Cardiac septum (tissue), 1 donor: Measurements from ENCODE around the gene FOXK2. TPM values are rescaled to one million over a fixed set of nuclear protein-coding genes. Genes with fewer than 3 reads are reported as not detected.
"Not testable (repeated sequence)": the region's sequence is repeated elsewhere in the genome, so short reads cannot be mapped to it uniquely, and the experiment has no call there.

Experiments used
- DNase-seq: peaks from one replicate; pipeline ENCODE4 v3.0.0-alpha.2; 2020; ENCODE audit warnings: low spot score
- intact Hi-C: fragments of 100-400 bp; cut with DNase I; formaldehyde crosslinking; loops from one replicate; pipeline ENCODE4 v1.14.0; 2022
- total RNA-seq: library from RNA; stranded (reverse); fragmentation: NEBNext Ultra II Directional; extraction: Animal tissue kit (Norgen Biotek cat#: 25700); gene quantifications from one replicate; pipeline ENCODE4 v1.2.1, GENCODE V29; 2021
- donor health status: DM: no; HTN: no; CAD: no.

Gene FOXK2
- total RNA-seq, 1 donor from 2014 or later, result 40.2 TPM

DNA sequence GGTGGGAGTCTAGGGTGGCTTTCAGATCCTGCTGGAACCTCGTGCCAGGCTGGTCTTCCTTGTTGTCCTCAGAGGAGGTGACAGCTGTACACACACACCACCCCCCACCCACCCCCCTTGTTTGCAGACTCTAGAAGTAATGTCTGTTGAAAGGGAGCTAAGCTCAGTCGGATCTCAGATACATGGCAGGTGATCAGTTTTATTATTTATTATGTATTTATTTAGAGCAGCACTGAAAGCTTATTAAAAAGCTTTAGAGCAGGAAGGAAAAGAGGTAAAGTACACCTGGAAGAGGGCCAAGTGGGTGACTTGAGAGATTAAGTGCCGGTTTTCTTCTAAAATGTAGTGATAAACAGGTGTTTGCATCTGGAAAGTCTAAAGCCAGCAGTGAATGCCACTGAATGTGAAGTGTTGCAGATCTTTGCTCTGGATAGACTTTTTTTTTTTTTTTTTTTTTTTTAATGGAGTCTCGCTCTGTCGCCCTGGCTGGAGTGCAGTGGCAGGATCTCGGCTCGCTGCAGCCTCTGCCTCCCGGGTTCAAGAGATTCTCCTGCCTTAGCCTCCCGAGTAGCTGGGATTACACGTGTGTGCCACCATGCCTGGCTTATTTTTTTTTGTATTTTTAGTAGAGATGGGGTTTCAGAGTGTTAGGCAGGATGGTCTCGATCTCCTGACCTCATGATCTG lies 40.2 kb downstream of the FOXK2 start:
- intact Hi-C loops, result no loop called here
- no peak for DNase-seq

GRCh38 chr17:82560252-82560642 lies 40.7 kb downstream of the FOXK2 start:
- intact Hi-C loops, result no loop called here
- DNase-seq, result no peak

- no peak for DNase-seq
- intact Hi-C loops, result no loop called here
Observed at GRCh38 chr17:82560802-82561428, 41.4 kb downstream of the FOXK2 start.

DNA sequence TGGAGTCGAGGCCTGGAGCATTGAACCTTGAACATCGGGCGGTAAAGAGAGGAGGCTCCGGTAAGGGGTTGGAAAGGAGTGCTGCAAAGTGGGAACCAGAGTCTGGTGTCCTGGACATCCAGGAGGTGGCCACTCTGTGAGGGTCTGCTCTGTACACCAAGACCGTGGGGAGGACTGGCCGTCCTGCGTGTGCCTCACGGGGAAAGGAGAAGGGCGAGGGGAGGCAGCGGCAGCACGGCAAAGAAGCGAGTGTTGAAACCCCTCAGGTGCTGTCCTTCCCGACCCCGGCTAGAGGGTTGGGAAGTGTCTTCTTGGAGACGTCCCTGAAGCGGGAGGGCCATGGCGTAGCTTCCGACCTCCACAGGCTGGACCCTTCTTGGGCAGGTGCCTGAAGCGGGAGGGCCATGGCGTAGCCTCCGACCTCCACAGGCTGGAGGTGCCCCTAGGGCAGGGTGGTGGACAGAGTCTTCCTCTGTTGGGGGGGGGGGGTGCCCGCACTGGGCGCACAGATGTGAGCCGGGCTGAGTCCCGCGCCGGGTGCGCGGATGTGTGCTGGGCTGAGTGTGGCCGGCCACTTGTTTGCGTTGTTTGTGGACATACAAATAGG lies 42.0 kb downstream of the FOXK2 start:
- no peak for DNase-seq
- intact Hi-C loops, result no loop called here

- intact Hi-C loops, DNase-seq: not testable (repeated sequence)
Observed at GRCh38 chr17:82562718-82563220, 43.2 kb downstream of the FOXK2 start.

- no peak for DNase-seq
Observed at GRCh38 chr17:82563318-82563717, 43.8 kb downstream of the FOXK2 start.

DNA sequence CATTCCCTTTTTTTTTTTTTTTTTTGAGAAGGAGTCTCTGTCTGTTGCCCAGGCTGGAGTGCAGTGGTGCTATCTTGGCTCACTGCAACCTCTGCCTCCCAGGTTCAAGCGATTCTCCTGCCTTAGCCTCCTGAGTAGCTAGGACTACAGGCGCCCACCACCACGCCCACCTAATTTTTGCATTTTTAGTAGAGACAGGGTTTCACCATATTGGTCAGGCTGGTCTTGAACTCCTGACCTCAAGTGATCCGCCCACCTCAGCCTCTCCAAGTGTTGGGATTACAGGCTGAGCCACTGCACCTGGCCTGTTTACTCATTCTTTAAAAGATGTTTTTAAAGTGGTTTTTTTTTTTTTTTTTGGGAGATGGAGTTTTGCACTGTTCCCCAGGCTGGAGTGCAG lies 44.2 kb downstream of the FOXK2 start:
- intact Hi-C loops, DNase-seq: not testable (repeated sequence)

More at GRCh38 chr17:82563318-82563717, 43.8 kb downstream of the FOXK2 start:
- intact Hi-C loops, result no loop called here

DNA sequence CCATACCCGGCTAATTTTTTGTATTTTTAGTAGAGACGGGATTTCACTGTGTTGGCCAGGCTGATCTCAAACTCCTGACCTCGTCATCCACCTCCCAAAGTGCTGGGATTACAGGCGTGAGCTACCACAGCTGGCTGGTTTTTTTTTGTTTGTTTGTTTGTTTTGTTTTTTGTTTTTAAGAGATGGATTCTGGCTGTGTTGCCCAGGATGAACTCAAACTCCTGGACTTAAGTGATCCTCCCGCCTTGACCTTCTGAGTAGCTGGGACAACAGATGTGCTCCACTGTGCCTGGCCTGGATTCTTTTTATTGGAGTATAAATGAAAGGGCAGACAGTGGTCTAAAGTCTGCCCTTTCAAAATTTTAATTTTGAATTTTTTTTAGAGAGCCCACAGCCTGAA lies 44.7 kb downstream of the FOXK2 start:
- DNase-seq, result no peak
- intact Hi-C loops, result no loop called here

GRCh38 chr17:82565551-82565950 lies 46.0 kb downstream of the FOXK2 start:
- intact Hi-C loops, result no loop called here
- no peak for DNase-seq

- intact Hi-C loops, result no loop called here
- no peak for DNase-seq
Observed at GRCh38 chr17:82566129-82566960, 46.8 kb downstream of the FOXK2 start.

DNA sequence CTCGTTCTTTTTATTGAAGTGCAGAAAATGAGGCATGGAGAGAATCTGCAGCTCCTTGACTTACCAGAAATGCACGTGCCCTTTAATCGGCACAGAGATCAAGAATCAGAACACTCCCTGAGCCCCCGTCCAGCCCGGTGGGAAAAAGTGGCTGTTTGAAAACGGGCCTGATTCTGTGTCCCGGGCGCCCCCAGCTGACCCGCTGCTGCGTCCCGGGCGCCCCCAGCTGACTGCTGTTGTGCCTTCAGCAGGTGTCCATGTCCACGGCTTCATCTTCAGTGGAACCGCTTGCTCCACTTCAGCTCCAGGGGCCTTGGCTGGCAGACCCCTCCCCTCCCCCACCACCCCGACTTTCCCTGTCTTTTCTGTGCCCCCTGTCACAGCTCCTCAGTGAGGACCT lies 47.8 kb downstream of the FOXK2 start:
- intact Hi-C loops, result no loop called here
- DNase-seq, result no peak

- DNase-seq, result no peak
- intact Hi-C loops, result no loop called here
Observed at GRCh38 chr17:82568997-82569393, 49.5 kb downstream of the FOXK2 start.

GRCh38 chr17:82569621-82570020 lies 50.1 kb downstream of the FOXK2 start:
- no peak for DNase-seq
- intact Hi-C loops, result no loop called here

DNA sequence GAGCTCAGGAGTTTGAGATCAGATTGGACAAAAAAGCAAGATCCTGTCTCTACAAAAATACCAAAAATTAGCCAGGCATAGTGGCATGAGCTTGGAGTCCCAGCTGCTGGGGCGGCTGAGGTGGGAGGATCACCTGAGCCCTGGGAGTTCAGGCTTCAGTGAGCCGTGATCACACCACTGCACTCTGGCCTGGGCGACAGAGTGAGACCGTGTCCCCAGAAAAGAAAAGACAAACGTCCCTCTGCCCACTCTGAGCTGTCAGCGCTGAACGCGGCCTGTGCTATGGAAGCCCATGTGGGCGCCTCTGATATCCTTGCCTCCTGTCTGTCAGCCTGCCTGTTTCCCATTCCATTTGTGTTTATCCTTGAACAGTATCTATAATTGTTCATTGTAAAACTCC lies 50.7 kb downstream of the FOXK2 start:
- no peak for DNase-seq
- intact Hi-C loops, result no loop called here

DNA sequence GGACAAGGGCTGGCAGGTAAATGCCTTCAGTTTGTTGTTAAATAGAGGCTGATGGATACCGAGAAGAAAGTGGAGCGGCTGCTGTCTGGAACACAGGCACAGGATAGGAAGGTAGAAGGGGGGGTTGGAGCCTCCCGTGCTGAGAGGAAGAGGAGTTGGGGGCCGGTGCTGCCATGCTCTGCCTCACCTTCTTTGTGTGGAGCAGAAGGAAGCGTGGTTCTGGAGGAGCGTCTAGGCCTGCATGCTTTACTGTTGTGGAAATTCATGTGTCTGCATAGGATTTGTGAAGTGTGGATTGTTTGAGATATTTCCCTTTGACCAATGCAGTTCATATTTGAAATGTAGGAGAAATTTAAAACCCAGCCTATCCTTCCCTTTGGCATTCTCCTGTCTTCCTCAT lies 52.3 kb downstream of the FOXK2 start:
- DNase-seq, result no peak
- intact Hi-C loops, result no loop called here

DNA sequence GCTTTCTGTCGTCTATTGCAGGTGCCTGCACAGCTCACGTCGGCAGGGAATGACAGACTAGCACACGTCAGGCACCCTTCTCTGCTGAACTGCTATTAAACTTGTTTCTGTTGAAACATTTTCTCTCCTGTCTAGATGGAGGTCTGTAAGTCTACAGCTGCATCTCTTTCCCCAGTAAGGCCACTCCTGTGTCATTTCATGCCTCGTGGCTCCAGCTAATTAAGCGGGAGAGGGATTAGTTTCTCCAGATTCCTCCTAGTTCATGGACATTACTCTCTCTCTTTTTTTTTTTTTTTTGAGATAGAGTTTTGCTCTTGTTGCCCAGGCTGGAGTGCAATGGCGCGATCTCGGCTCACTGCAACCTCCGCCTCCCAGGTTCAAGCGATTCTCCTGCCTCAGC lies 54.5 kb downstream of the FOXK2 start:
- DNase-seq, result no peak
- intact Hi-C loops, result no loop called here

- DNase-seq, intact Hi-C loops: not testable (repeated sequence)
Observed at GRCh38 chr17:82575581-82576221, 56.2 kb downstream of the FOXK2 start.

GRCh38 chr17:82577300-82577699 lies 57.8 kb downstream of the FOXK2 start:
- DNase-seq, result no peak
- intact Hi-C loops, result no loop called here

GRCh38 chr17:82579969-82580368 lies 60.4 kb downstream of the FOXK2 start:
- DNase-seq, intact Hi-C loops: not testable (repeated sequence)

GRCh38 chr17:82582213-82582612 lies 62.7 kb downstream of the FOXK2 start:
- intact Hi-C loops, result no loop called here
- DNase-seq, result no peak
